ENCODE measurements around the gene SPATA46. TPM values are rescaled to one million over a fixed set of nuclear protein-coding genes. Genes with fewer than 3 reads are reported as not detected.

SPATA46 gene
- polyA plus RNA-seq, 1 of the 3 experiments (the other 2 are of a cell fraction) = not detected

DNA sequence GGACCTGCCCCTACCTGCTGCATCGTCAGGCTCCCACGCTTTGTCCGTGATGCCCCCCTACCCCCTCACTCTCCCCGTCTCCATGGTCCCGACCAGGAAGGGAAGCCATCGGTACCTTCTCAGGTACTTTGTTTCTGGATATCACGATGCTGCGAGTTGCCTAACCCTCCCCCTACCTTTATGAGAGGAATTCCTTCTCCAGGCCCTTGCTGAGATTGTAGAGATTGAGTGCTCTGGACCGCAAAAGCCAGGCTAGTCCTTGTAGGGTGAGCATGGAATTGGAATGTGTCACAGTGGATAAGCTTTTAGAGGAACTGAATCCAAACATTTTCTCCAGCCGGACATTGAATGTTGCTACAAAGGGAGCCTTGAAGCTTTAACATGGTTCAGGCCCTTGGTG lies 8.9 kb downstream of the SPATA46 start:
- Histone ChIP-seq H3K27me3 (ENCODE audit: insufficient read depth) (no peaks in the 10 kb centered on the region), H3K9me3 (no peaks in the 10 kb centered on the region), H2AFZ (ENCODE audit: low read depth) (no peak overlapping the region), H4K20me1 (ENCODE audit: insufficient read depth) (no peaks in the 10 kb centered on the region), H3K36me3 (replicated peaks in 1 of 2; ENCODE audit: control insufficient read depth in 1 of 2, insufficient read depth in 2 of 2, low read length in 1 of 2) (no peaks in the 10 kb centered on the region), H3K9me2 (no peaks in the 10 kb centered on the region), H3K27ac (ENCODE audit: low read depth in 2 of 2, low read length in 1 of 2) (no peak overlapping the region), H3K9ac (no peak overlapping the region), H3K4me3 (ENCODE audit: low read depth in 2 of 2, low read length in 1 of 2) (no peak overlapping the region), H3K4me2 (no peak overlapping the region), H3K4me1 (ENCODE audit: control insufficient read depth in 1 of 2, insufficient read depth in 2 of 2, low read depth in 1 of 2, low read length in 1 of 2) (peaks cover 0 to 9% of the 10 kb centered on the region in 2 experiments; a peak in 1 of 4 replicates), H3F3A (replicated peaks; ENCODE audit: insufficient read depth) (no peaks in the 10 kb centered on the region), H3K79me2 (ENCODE audit: insufficient read depth) (no peaks in the 10 kb centered on the region)
- WGBS (ENCODE audit: low lambda C conversion rate) = 83% methylated on average over 9 of the region's 10 CpGs
- ChIA-PET POLR2A (no interaction called here), CTCF (interaction anchor here (1.0 to 3.4 kb wide), 4 partner anchors 10 to 91 kb away, joined by 3 to 26 read pairs (median 4); no protein-coding TSS in a partner anchor)
- TF ChIP-seq EP300 (IDR thresholded peaks at IDR 0.05; ENCODE audit: borderline replicate concordance in 1 of 2, low read depth in 1 of 2, low read length in 1 of 2) (no peak), FOSL2 (IDR thresholded peaks at IDR 0.05; ENCODE audit: borderline replicate concordance, low read depth) (no peak), EZH2phosphoT487 (IDR thresholded peaks at IDR 0.05; ENCODE audit: borderline replicate concordance, low read depth) (no peak), TAF1 (IDR thresholded peaks at IDR 0.05; ENCODE audit: borderline replicate concordance, low read depth, low read length) (no peak), FOXM1 (IDR thresholded peaks at IDR 0.05; ENCODE audit: low read depth) (no peak), SIN3A (IDR thresholded peaks at IDR 0.05; ENCODE audit: borderline replicate concordance, low read depth, low read length) (no peak), FOXJ3 (CRISPR knock-in tag; IDR thresholded peaks at IDR 0.05) (no peak), MEF2A (IDR thresholded peaks at IDR 0.05; ENCODE audit: borderline replicate concordance, low read depth) (no peak), RXRA (IDR thresholded peaks at IDR 0.05; ENCODE audit: borderline replicate concordance, low read depth) (no peak)
- TF ChIP-seq, protein P1, sequence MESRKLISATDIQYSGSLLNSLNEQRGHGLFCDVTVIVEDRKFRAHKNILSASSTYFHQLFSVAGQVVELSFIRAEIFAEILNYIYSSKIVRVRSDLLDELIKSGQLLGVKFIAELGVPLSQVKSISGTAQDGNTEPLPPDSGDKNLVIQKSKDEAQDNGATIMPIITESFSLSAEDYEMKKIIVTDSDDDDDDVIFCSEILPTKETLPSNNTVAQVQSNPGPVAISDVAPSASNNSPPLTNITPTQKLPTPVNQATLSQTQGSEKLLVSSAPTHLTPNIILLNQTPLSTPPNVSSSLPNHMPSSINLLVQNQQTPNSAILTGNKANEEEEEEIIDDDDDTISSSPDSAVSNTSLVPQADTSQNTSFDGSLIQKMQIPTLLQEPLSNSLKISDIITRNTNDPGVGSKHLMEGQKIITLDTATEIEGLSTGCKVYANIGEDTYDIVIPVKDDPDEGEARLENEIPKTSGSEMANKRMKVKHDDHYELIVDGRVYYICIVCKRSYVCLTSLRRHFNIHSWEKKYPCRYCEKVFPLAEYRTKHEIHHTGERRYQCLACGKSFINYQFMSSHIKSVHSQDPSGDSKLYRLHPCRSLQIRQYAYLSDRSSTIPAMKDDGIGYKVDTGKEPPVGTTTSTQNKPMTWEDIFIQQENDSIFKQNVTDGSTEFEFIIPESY (IDR thresholded peaks at IDR 0.05; ENCODE audit: borderline replicate concordance, low read depth) = no peak
- no peak for DNase-seq

DNA sequence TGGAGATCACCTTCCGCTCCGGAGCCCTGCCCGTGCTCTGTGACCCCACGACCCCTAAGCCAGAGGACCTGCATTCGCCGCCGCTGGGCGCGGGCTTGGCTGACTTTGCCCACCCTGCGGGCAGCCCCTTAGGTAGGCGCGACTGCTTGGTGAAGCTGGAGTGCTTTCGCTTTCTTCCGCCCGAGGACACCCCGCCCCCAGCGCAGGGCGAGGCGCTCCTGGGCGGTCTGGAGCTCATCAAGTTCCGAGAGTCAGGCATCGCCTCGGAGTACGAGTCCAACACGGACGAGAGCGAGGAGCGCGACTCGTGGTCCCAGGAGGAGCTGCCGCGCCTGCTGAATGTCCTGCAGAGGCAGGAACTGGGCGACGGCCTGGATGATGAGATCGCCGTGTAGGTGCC lies 9.6 kb downstream of the SPATA46 start:
- H2AFZ ChIP-seq (ENCODE audit: low read depth) = peak overlapping the region; percentile 40; the same call in 1 of the 2 replicates

More for the DNA sequence above, 9.6 kb downstream of the SPATA46 start:
- H3K27ac ChIP-seq (ENCODE audit: low read depth in 2 of 2, low read length in 1 of 2) = no peak overlapping the region
- ChIA-PET CTCF (interaction anchor here (1.4 to 3.4 kb wide), 4 partner anchors 10 to 311 kb away, joined by 4 to 26 read pairs (median 7); no protein-coding TSS in a partner anchor), POLR2A (no interaction called here)
- H3K4me3 ChIP-seq (ENCODE audit: low read depth in 2 of 2, low read length in 1 of 2) = peak overlapping the region; percentile 13 to 42; a peak in 3 of 4 replicates
- no peaks in the 10 kb centered on the region for H3K9me2 ChIP-seq
- no peaks in the 10 kb centered on the region for H4K20me1 ChIP-seq (ENCODE audit: insufficient read depth)
- H3K4me1 ChIP-seq (ENCODE audit: control insufficient read depth in 1 of 2, insufficient read depth in 2 of 2, low read depth in 1 of 2, low read length in 1 of 2) = peaks cover 0 to 2% of the 10 kb centered on the region in 2 experiments; a peak in 1 of 4 replicates
- no peak for TF ChIP-seq CHD2 (IDR thresholded peaks at IDR 0.05; ENCODE audit: low read length, partially characterized antibody)
- TF ChIP-seq NRF1 (IDR thresholded peaks at IDR 0.05; ENCODE audit: low read depth, low read length) = no peak
- TF ChIP-seq, protein P2, sequence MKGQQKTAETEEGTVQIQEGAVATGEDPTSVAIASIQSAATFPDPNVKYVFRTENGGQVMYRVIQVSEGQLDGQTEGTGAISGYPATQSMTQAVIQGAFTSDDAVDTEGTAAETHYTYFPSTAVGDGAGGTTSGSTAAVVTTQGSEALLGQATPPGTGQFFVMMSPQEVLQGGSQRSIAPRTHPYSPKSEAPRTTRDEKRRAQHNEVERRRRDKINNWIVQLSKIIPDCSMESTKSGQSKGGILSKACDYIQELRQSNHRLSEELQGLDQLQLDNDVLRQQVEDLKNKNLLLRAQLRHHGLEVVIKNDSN (IDR thresholded peaks at IDR 0.05; ENCODE audit: borderline replicate concordance, low read depth) = no peak
- TF ChIP-seq, protein P3, sequence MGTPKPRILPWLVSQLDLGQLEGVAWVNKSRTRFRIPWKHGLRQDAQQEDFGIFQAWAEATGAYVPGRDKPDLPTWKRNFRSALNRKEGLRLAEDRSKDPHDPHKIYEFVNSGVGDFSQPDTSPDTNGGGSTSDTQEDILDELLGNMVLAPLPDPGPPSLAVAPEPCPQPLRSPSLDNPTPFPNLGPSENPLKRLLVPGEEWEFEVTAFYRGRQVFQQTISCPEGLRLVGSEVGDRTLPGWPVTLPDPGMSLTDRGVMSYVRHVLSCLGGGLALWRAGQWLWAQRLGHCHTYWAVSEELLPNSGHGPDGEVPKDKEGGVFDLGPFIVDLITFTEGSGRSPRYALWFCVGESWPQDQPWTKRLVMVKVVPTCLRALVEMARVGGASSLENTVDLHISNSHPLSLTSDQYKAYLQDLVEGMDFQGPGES (IDR thresholded peaks at IDR 0.05; ENCODE audit: low read depth, low read length) = no peak
- no peak for TF ChIP-seq RAD21 (IDR thresholded peaks at IDR 0.05; ENCODE audit: low read length)
- TF ChIP-seq, protein P1 (IDR thresholded peaks at IDR 0.05; ENCODE audit: borderline replicate concordance, low read depth) = no peak
- TF ChIP-seq RXRA (IDR thresholded peaks at IDR 0.05; ENCODE audit: borderline replicate concordance, low read depth) = no peak
- no peak for TF ChIP-seq POLR2AphosphoS5 (IDR thresholded peaks at IDR 0.05; ENCODE audit: low read depth, low read length)
- TF ChIP-seq, protein P4, sequence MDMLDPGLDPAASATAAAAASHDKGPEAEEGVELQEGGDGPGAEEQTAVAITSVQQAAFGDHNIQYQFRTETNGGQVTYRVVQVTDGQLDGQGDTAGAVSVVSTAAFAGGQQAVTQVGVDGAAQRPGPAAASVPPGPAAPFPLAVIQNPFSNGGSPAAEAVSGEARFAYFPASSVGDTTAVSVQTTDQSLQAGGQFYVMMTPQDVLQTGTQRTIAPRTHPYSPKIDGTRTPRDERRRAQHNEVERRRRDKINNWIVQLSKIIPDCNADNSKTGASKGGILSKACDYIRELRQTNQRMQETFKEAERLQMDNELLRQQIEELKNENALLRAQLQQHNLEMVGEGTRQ (IDR thresholded peaks at IDR 0.05; ENCODE audit: borderline replicate concordance, low read depth, low read length) = no peak
- no peaks in the 10 kb centered on the region for H3F3A ChIP-seq (replicated peaks; ENCODE audit: insufficient read depth)
- 72% methylated on average over 22 of the region's 36 CpGs for WGBS (ENCODE audit: low lambda C conversion rate)
- H3K79me2 ChIP-seq (ENCODE audit: insufficient read depth) = no peaks in the 10 kb centered on the region
- H3K9ac ChIP-seq = no peak overlapping the region
- H3K27me3 ChIP-seq (ENCODE audit: insufficient read depth) = no peaks in the 10 kb centered on the region
- no peaks in the 10 kb centered on the region for H3K36me3 ChIP-seq (replicated peaks in 1 of 2; ENCODE audit: control insufficient read depth in 1 of 2, insufficient read depth in 2 of 2, low read length in 1 of 2)
- peak overlapping the region; percentile 64; the same call in 1 of the 2 replicates for H3K4me2 ChIP-seq
- no peaks in the 10 kb centered on the region for H3K9me3 ChIP-seq
- no peak for DNase-seq
